OCI-LY1 (cell line): ENCODE data around the gene CKAP2L.

ENCODE experiments used
- H2AFZ ChIP-seq: fragments of 200-600 bp; sonication (generic), shearing (Covaris generic); 2 replicates; pipeline ENCODE4 v1.6.0; 2014; ENCODE audit warnings: antibody characterized with exemption, mild to moderate bottlenecking, low read length
- H3F3A ChIP-seq: fragments of 200-600 bp; sonication (generic), shearing (Covaris generic); 2 replicates; pipeline ENCODE4 v1.6.0; 2014; ENCODE audit warnings: mild to moderate bottlenecking, antibody characterized with exemption, low read length, moderate library complexity; ENCODE audit not compliant: insufficient read depth
- H3K27ac ChIP-seq: fragments of 200-600 bp; sonication (generic); 2 replicates; pipeline ENCODE4 v1.5.1; 2014; ENCODE audit warnings: low read length, mixed run types, mild to moderate bottlenecking, low read depth; ENCODE audit not compliant: poor library complexity, severe bottlenecking
- H3K27me3 ChIP-seq: fragments of 200-600 bp; sonication (generic); 2 replicates; pipeline ENCODE4 v1.6.0; 2014; ENCODE audit warnings: antibody characterized with exemption, mild to moderate bottlenecking, low read length, moderate library complexity; ENCODE audit not compliant: insufficient read depth
- H3K36me3 ChIP-seq: fragments of 200-600 bp; sonication (generic); 2 replicates; pipeline ENCODE4 v1.6.1; 2014; ENCODE audit warnings: mild to moderate bottlenecking, antibody characterized with exemption, low read length, moderate library complexity, mixed read lengths; ENCODE audit not compliant: insufficient read depth
- H3K4me1 ChIP-seq: fragments of 200-600 bp; sonication (generic); 2 replicates; pipeline ENCODE4 v1.5.1; 2014; ENCODE audit warnings: mild to moderate bottlenecking, low read length, moderate library complexity; ENCODE audit not compliant: insufficient read depth, severe bottlenecking
- H3K4me2 ChIP-seq: fragments of 200-600 bp; sonication (generic), shearing (Covaris generic); 2 replicates; pipeline ENCODE4 v1.6.1; 2014; ENCODE audit warnings: low read length
- H3K4me3 ChIP-seq: fragments of 200-600 bp; sonication (generic); 2 replicates; pipeline ENCODE4 v1.5.1; 2014; ENCODE audit warnings: low read length, low read depth, mild to moderate bottlenecking, mixed read lengths; ENCODE audit not compliant: poor library complexity, severe bottlenecking
- H3K79me2 ChIP-seq: fragments of 200-600 bp; shearing (Covaris generic); 2 replicates; pipeline ENCODE4 v1.6.1; 2016; ENCODE audit warnings: mixed run types, low read length, mixed read lengths; ENCODE audit not compliant: insufficient read depth
- H3K9ac ChIP-seq: fragments of 200-600 bp; sonication (generic), shearing (Covaris generic); 2 replicates; pipeline ENCODE4 v1.6.1; 2014; ENCODE audit warnings: mild to moderate bottlenecking, low read length, mixed read lengths
- H3K9me2 ChIP-seq: fragments of 200-600 bp; sonication (generic), shearing (Covaris generic); 2 replicates; pipeline ENCODE4 v1.6.1; 2014; ENCODE audit warnings: low read depth, mild to moderate bottlenecking, low read length, mixed read lengths
- H3K9me3 ChIP-seq: fragments of 200-600 bp; shearing (Covaris generic); 2 replicates; pipeline ENCODE4 v1.6.1; 2014; ENCODE audit warnings: low read length, mixed read lengths
- H4K20me1 ChIP-seq: fragments of 200-600 bp; sonication (generic), shearing (Covaris generic); 2 replicates; pipeline ENCODE4 v1.6.0; 2016; ENCODE audit warnings: mild to moderate bottlenecking, low read length; ENCODE audit not compliant: insufficient read depth
- EZH2 ChIP-seq: fragments of 200-600 bp; sonication (generic), shearing (Covaris generic); IDR thresholded peaks from 2 replicates; pipeline ENCODE4 v1.8.0; 2017; ENCODE audit warnings: borderline replicate concordance, mixed run types, mild to moderate bottlenecking, antibody characterized with exemption, low read length, moderate library complexity, mixed read lengths
- TF ChIP-seq, protein P1 (sequence below): fragments of 200-600 bp; sonication (generic), shearing (Covaris generic); IDR thresholded peaks from 2 replicates; pipeline ENCODE4 v1.5.1; 2017; ENCODE audit warnings: mild to moderate bottlenecking, antibody characterized with exemption, low read length, moderate library complexity, mixed read lengths

The CKAP2L gene

DNA sequence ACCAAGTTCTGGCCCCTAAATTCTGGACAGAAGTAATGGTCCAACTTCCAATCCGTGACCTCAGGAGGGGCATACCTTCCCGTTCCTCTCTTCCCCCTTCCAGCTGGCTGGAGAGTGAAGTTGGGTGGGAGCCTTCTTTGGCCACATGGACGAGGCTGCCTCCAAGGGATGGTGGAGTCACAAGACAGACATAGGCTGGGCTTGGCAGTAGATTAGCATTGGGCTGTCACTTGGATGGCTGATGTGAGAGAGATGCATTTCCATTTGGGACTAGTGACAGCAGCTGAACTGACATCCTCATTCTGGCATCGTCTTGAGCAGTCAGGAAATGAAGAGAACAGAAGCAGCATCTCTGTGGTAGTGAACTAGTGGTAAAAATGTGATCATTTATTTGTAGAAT, 31.0 kb downstream of the CKAP2L start:
- no peaks in the 10 kb centered on the region for H3K4me1 ChIP-seq
- no peak overlapping the region for H3K4me3 ChIP-seq
- H3K27me3 ChIP-seq: no peaks in the 10 kb centered on the region
- H3K27ac ChIP-seq: no peak overlapping the region
- no peak for TF ChIP-seq EZH2
- TF ChIP-seq, protein P1, sequence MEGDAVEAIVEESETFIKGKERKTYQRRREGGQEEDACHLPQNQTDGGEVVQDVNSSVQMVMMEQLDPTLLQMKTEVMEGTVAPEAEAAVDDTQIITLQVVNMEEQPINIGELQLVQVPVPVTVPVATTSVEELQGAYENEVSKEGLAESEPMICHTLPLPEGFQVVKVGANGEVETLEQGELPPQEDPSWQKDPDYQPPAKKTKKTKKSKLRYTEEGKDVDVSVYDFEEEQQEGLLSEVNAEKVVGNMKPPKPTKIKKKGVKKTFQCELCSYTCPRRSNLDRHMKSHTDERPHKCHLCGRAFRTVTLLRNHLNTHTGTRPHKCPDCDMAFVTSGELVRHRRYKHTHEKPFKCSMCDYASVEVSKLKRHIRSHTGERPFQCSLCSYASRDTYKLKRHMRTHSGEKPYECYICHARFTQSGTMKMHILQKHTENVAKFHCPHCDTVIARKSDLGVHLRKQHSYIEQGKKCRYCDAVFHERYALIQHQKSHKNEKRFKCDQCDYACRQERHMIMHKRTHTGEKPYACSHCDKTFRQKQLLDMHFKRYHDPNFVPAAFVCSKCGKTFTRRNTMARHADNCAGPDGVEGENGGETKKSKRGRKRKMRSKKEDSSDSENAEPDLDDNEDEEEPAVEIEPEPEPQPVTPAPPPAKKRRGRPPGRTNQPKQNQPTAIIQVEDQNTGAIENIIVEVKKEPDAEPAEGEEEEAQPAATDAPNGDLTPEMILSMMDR: no peak
- H3K9me2 ChIP-seq: no peaks in the 10 kb centered on the region
- H3F3A ChIP-seq: no peaks in the 10 kb centered on the region
- H3K9me3 ChIP-seq: no peaks in the 10 kb centered on the region
- H3K4me2 ChIP-seq: no peak overlapping the region
- H3K36me3 ChIP-seq: peaks cover 13% of the 10 kb centered on the region; the same call in 1 of the 2 replicates
- H3K79me2 ChIP-seq: no peaks in the 10 kb centered on the region
- H3K9ac ChIP-seq: no peak overlapping the region
- no peak overlapping the region for H2AFZ ChIP-seq
- no peaks in the 10 kb centered on the region for H4K20me1 ChIP-seq

DNA sequence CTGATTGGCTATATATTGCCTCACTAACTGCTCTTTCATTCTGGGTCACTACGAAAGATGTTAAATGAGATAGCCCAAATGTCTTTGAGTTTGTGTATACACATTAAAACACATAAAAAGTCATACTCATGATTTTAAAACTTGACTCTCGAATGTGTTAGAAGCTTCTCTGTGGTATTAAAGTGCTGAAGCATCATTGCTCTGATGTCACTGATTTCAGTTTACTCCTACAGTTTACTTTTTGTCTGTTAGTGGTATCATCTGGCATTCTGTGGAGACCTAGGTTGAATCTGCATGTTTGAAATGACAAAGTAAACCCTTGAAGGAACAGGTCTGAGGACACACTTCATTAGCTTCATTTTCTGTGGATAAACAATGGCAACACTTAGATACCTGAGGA, 32.9 kb downstream of the CKAP2L start:
- no peaks in the 10 kb centered on the region for H3K36me3 ChIP-seq
- H3K4me3 ChIP-seq: no peak overlapping the region
- peaks cover 2% of the 10 kb centered on the region for H3K4me1 ChIP-seq
- H3K9me2 ChIP-seq: no peaks in the 10 kb centered on the region
- H2AFZ ChIP-seq: no peak overlapping the region
- no peak overlapping the region for H3K27ac ChIP-seq
- TF ChIP-seq EZH2: no peak
- no peaks in the 10 kb centered on the region for H4K20me1 ChIP-seq
- no peaks in the 10 kb centered on the region for H3K27me3 ChIP-seq
- H3F3A ChIP-seq: no peaks in the 10 kb centered on the region
- no peak overlapping the region for H3K4me2 ChIP-seq
- no peaks in the 10 kb centered on the region for H3K9me3 ChIP-seq
- H3K9ac ChIP-seq: no peak overlapping the region
- H3K79me2 ChIP-seq: no peaks in the 10 kb centered on the region

DNA sequence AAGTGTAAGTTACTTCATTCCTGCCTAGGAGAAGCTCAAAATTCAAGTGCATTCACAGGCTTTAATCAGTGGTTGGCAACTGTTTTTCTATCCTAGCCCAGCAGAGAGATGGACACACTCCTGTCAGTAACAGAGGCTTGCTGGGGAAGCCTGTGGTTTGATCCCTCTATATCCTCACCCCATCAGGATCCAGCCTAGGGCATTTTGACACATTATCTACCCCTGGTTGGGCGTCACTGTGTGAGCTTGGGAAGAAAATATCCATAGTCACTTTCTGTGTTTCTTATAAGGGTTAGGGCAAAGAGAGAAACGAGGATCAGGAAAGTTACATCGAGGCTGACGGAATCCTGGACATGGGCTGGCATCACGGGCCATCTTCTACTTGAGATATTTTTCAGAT, 33.6 kb downstream of the CKAP2L start:
- TF ChIP-seq, protein P1: no peak
- Histone ChIP-seq H3K4me3 (no peak overlapping the region), H4K20me1 (no peaks in the 10 kb centered on the region), H3K9ac (no peak overlapping the region), H3K9me2 (no peaks in the 10 kb centered on the region), H3K9me3 (no peaks in the 10 kb centered on the region), H3K36me3 (no peaks in the 10 kb centered on the region), H3K27me3 (no peaks in the 10 kb centered on the region), H3K79me2 (no peaks in the 10 kb centered on the region), H3K4me2 (no peak overlapping the region), H2AFZ (no peak overlapping the region), H3F3A (no peaks in the 10 kb centered on the region), H3K27ac (no peak overlapping the region), H3K4me1 (peaks cover 4% of the 10 kb centered on the region)

DNA sequence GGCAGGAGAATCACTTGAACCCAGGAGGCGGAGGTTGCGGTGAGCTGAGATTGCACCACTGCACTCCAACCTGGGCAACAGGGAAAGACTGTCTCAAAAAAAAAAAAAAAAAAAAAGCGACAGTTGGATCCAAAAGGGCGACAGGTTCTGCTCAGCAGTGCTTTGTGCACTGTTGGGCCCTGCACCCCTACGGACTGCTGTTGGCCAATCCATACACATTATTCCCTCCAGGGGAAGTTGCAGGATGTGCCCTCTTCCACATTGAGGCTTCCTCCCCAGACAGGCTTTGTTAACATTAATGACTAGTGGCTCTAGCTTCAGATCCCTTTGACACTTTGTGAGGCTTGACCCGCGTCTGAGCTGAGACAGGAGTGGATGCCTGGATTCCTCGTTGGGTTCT, 34.2 kb downstream of the CKAP2L start:
- Histone ChIP-seq H3K4me2 (no peak overlapping the region), H3K36me3 (no peaks in the 10 kb centered on the region), H3K4me1 (peaks cover 4% of the 10 kb centered on the region), H3K27ac (no peak overlapping the region), H3K4me3 (no peak overlapping the region), H3K79me2 (no peaks in the 10 kb centered on the region), H3K27me3 (no peaks in the 10 kb centered on the region), H3F3A (no peaks in the 10 kb centered on the region), H3K9ac (no peak overlapping the region), H3K9me3 (no peaks in the 10 kb centered on the region), H3K9me2 (no peaks in the 10 kb centered on the region), H4K20me1 (no peaks in the 10 kb centered on the region), H2AFZ (no peak overlapping the region)
- TF ChIP-seq, protein P1: no peak
- no peak for TF ChIP-seq EZH2
